ENCODE data around the gene SH2D3C. TPM values are rescaled to one million over a fixed set of nuclear protein-coding genes. Genes with fewer than 3 reads are reported as not detected.

SH2D3C gene
- total and polyA plus RNA-seq, 2 of the 8 experiments (the other 6 are each of a cell fraction or from before 2014, with no cell fraction given) = 6.4 to 8.1 TPM

DNA sequence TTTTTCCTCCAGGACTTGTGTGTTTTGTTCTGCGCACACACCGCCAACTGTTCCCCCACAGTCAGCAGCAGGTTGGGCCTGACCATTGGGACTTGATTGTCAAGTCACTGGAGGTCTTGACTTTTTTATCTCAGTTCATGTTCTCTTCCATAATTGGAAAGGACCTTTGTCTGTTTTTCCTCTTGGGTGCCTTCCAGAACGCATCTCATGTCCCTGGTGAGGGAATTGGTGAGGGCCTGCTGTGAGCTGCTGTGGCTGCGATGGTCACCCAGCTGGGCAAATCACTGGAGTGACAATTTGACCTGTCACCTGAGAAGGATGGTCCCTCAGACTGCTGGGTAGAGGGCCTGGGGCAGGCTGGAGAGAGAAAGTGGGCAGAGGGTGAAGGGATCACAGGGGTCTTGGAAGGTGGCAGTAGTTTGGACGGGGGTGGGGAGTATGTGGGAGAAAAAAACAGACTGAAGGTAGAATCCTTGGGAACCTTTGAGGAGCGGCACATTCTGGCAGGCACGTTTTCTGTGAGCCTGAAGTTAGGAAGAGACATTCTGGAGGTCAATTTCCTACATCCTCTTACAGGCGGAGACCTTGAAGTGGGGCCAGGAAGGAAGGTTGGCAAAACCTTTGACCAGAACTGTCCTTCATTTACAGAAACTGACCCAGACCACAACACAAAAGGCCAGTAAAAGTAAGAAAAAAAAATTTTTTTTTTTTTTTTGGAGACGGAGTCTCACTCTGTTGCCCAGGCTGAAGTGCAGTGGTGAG lies 11.8 kb upstream of the SH2D3C start:
- Histone ChIP-seq H2BK20ac (ENCODE audit: low read length) (no peak overlapping the region), H3K79me1 (ENCODE audit: low read depth, low read length) (peaks cover 10% of the 10 kb centered on the region), H3K23me2 (ENCODE audit: low read depth, low read length) (no peaks in the 10 kb centered on the region), H3K4me1 (replicated peaks in 1 of 4; ENCODE audit: control insufficient read depth in 3 of 4, insufficient read depth in 4 of 4, low read length in 3 of 4) (peaks cover 0 to 2% (median 0%) of the 10 kb centered on the region in 4 experiments; a peak in 2 of 7 replicates), H4K20me1 (replicated peaks in 1 of 2; ENCODE audit: control insufficient read depth in 1 of 2, insufficient read depth in 2 of 2, low read length in 2 of 2) (peaks cover 25 to 30% of the 10 kb centered on the region in 2 experiments), H2AFZ (ENCODE audit: low read length) (no peak overlapping the region), H2BK12ac (ENCODE audit: low read depth, low read length) (no peak overlapping the region), H2BK15ac (ENCODE audit: low read length) (no peak overlapping the region), H3K36me3 (ENCODE audit: control insufficient read depth in 2 of 4, insufficient read depth in 4 of 4, low read length in 3 of 4) (peaks cover 29 to 53% (median 45%) of the 10 kb centered on the region in 4 experiments), H3K4ac (replicated peaks; ENCODE audit: insufficient read length, low read depth, low read length) (no peak overlapping the region), H3K9ac (replicated peaks in 1 of 4; ENCODE audit: extremely low read depth in 1 of 4, low read depth in 3 of 4, low read length in 3 of 4) (no peak overlapping the region), H2BK5ac (ENCODE audit: low read depth, low read length) (no peak overlapping the region), H2AK5ac (ENCODE audit: low read depth, low read length) (no peak overlapping the region), H3K4me3 (ENCODE audit: extremely low read depth in 1 of 4, insufficient read depth in 2 of 4, low read depth in 3 of 4, low read length in 4 of 4) (no peak overlapping the region), H3K56ac (replicated peaks; ENCODE audit: insufficient read length, low read depth, low read length) (no peak overlapping the region), H3K79me2 (ENCODE audit: control insufficient read depth in 1 of 2, insufficient read depth in 2 of 2, low read length in 2 of 2) (peaks cover 3 to 37% of the 10 kb centered on the region in 2 experiments; a peak in 2 of 4 replicates), H4K5ac (ENCODE audit: insufficient read length, low read depth, low read length) (no peak overlapping the region), H2BK120ac (replicated peaks; ENCODE audit: low read depth, low read length) (no peak overlapping the region), H3K14ac (ENCODE audit: insufficient read length) (no peak overlapping the region), H3K4me2 (ENCODE audit: insufficient read depth in 1 of 2, low read depth in 2 of 2, low read length in 2 of 2) (no peak overlapping the region), H3K23ac (ENCODE audit: insufficient read length) (no peak overlapping the region), H4K8ac (ENCODE audit: extremely low read depth, insufficient read depth, low read length) (no peak overlapping the region; the same call in 1 of the 2 replicates), H3K18ac (ENCODE audit: extremely low read depth, low read length) (no peak overlapping the region), H3K9me3 (ENCODE audit: insufficient read depth in 2 of 2, low read depth in 1 of 2, low read length in 1 of 2) (no peaks in the 10 kb centered on the region), H3K27ac (ENCODE audit: low read depth, low read length) (no peak overlapping the region), H3K27me3 (replicated peaks in 1 of 4; ENCODE audit: control insufficient read depth in 3 of 4, extremely low read depth in 1 of 4, insufficient read depth in 3 of 4, low read length in 3 of 4) (no peaks in the 10 kb centered on the region), H4K91ac (replicated peaks; ENCODE audit: insufficient read length, low read length) (no peak overlapping the region)
- no peak for FAIRE-seq
- CTCF ChIA-PET (ENCODE audit: partially characterized antibody) = interaction anchor here (0.7 to 16.2 kb wide), 10 partner anchors 11 to 881 kb away, joined by 3 to 227 read pairs (median 3); no protein-coding TSS in a partner anchor
- POLR2A ChIA-PET (ENCODE audit: partially characterized antibody) = interaction anchor here (0.7 to 10.2 kb wide), 10 partner anchors 10 to 282 kb away, joined by 3 to 140 read pairs (median 4); partner anchors contain the start of genes ENG, FPGS and PIP5KL1
- TF ChIP-seq POLR2AphosphoS5 (IDR thresholded peaks at IDR 0.05; ENCODE audit: low read depth, low read length) (0 out of 2 replicates have a peak, but pooled peaks have one; percentile 18), EP300 (IDR thresholded peaks at IDR 0.05; ENCODE audit: borderline replicate concordance in 1 of 2, low read depth in 2 of 2, low read length in 2 of 2) (no peak)
- WGBS, 2 experiments (ENCODE audit: extremely low coverage in 1 of 2, insufficient coverage in 1 of 2, insufficient read length in 1 of 2, insufficient replicate concordance in 2 of 2, low coverage in 1 of 2, low lambda C conversion rate in 2 of 2, missing lambda C conversion rate in 1 of 2) = 94% methylated on average over 9 of the region's 9 CpGs; no CpG with 5 or more reads in 1 of the 2 experiments
- no peak for DNase-seq (ENCODE audit: low read depth in 1 of 2, low spot score in 2 of 2)
